ENCODE results near the gene COL5A1.
"Not testable (repeated sequence)": the region's sequence is repeated elsewhere in the genome, so short reads cannot be mapped to it uniquely, and the experiment has no call there.

The COL5A1 gene

GRCh38 chr9:134707731-134708671 is 66.4 kb downstream of the COL5A1 start:
- no peak for DNase-seq (ENCODE audit: low spot score)

GRCh38 chr9:134708672-134709038 is 67.1 kb downstream of the COL5A1 start:
- DNase-seq (ENCODE audit: low spot score), result no peak

- DNase-seq (ENCODE audit: low spot score), result no peak
Measured at GRCh38 chr9:134709512-134710270, 68.1 kb downstream of the COL5A1 start.

GRCh38 chr9:134710271-134710540 is 68.6 kb downstream of the COL5A1 start:
- DNase-seq (ENCODE audit: low spot score), result no peak

- no peak for DNase-seq (ENCODE audit: low spot score)
Measured at GRCh38 chr9:134710901-134711300, 69.3 kb downstream of the COL5A1 start.

- no peak for DNase-seq (ENCODE audit: low spot score)
Measured at GRCh38 chr9:134712243-134712642, 70.6 kb downstream of the COL5A1 start.

GRCh38 chr9:134712926-134713325 is 71.3 kb downstream of the COL5A1 start:
- DNase-seq (ENCODE audit: low spot score), result no peak

GRCh38 chr9:134715536-134715935 is 73.9 kb downstream of the COL5A1 start:
- not testable (repeated sequence) for DNase-seq (ENCODE audit: low spot score)

GRCh38 chr9:134716067-134716466 is 74.5 kb downstream of the COL5A1 start:
- DNase-seq (ENCODE audit: low spot score), result no peak

- no peak for DNase-seq (ENCODE audit: low spot score)
Measured at GRCh38 chr9:134717056-134717455, 75.5 kb downstream of the COL5A1 start.

GRCh38 chr9:134717924-134718645 is 76.5 kb downstream of the COL5A1 start:
- no peak for DNase-seq (ENCODE audit: low spot score)

GRCh38 chr9:134719331-134719730 is 77.7 kb downstream of the COL5A1 start:
- DNase-seq (ENCODE audit: low spot score), result no peak

GRCh38 chr9:134720136-134720753 is 78.6 kb downstream of the COL5A1 start:
- no peak for DNase-seq (ENCODE audit: low spot score)

- DNase-seq (ENCODE audit: low spot score), result no peak
Measured at GRCh38 chr9:134720796-134721195, 79.2 kb downstream of the COL5A1 start.

- no peak for DNase-seq (ENCODE audit: low spot score)
Measured at GRCh38 chr9:134721344-134721743, 79.7 kb downstream of the COL5A1 start.

- DNase-seq (ENCODE audit: low spot score), result no peak
Measured at GRCh38 chr9:134722120-134722701, 80.6 kb downstream of the COL5A1 start.

GRCh38 chr9:134723037-134723436 is 81.4 kb downstream of the COL5A1 start:
- DNase-seq (ENCODE audit: low spot score), result no peak

- DNase-seq (ENCODE audit: low spot score), result no peak
Measured at GRCh38 chr9:134723491-134724190, 82.0 kb downstream of the COL5A1 start.

- no peak for DNase-seq (ENCODE audit: low spot score)
Measured at GRCh38 chr9:134724202-134724911, 82.8 kb downstream of the COL5A1 start.

- DNase-seq (ENCODE audit: low spot score), result no peak
Measured at GRCh38 chr9:134724912-134725604, 83.5 kb downstream of the COL5A1 start.

All from pons (tissue), 1 donor.